GM19240 (cell line): ENCODE results near the gene GAGE12D.
"Not testable (repeated sequence)": the region's sequence is repeated elsewhere in the genome, so short reads cannot be mapped to it uniquely, and the experiment has no call there.

Experiments
- DNase-seq: peaks from one replicate; pipeline ENCODE4 v3.0.0; 2011; ENCODE audit warnings: low spot score; ENCODE audit not compliant: insufficient read length

GAGE12D gene, protein sequence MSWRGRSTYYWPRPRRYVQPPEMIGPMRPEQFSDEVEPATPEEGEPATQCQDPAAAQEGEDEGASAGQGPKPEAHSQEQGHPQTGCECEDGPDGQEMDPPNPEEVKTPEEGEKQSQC

DNA sequence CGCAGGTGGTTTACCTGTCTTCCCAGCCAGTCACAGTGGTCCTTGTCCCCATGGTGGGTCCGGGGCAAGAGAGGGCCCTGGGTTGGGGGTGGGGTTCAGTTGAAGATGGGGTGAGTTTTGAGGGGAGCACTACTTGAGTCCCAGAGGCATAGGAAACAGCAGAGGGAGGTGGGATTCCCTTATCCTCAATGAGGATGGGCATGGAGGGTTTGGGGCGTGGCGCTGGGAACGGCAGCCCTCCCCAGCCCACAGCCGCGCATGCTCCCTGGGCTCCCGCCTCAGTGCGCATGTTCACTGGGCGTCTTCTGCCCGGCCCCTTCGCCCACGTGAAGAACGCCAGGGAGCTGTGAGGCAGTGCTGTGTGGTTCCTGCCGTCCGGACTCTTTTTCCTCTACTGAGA is at the start of gene GAGE12D:
GAGE12D (plus strand) TSS at position 301 of the 400 bp plus-strand sequence. CDS start 1,155 bp downstream, outside the sequence.
- not testable (repeated sequence) for DNase-seq

DNA sequence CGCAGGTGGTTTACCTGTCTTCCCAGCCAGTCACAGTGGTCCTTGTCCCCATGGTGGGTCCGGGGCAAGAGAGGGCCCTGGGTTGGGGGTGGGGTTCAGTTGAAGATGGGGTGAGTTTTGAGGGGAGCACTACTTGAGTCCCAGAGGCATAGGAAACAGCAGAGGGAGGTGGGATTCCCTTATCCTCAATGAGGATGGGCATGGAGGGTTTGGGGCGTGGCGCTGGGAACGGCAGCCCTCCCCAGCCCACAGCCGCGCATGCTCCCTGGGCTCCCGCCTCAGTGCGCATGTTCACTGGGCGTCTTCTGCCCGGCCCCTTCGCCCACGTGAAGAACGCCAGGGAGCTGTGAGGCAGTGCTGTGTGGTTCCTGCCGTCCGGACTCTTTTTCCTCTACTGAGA is 9.7 kb upstream of the GAGE12D start, which contains the start of gene GAGE12C:
GAGE12C (plus strand) TSS at position 301 of the 400 bp plus-strand sequence. CDS start 1,155 bp downstream, outside the sequence.
- DNase-seq, result not testable (repeated sequence)

- not testable (repeated sequence) for DNase-seq
Measured at GRCh38 chrX:49550989-49551388, 9.5 kb downstream of the GAGE12D start, which contains the start of gene GAGE12E. TSS of gene GAGE12E (plus strand) at chrX:49551289. CDS start at chrX:49552444, 1,155 bp downstream.

DNA sequence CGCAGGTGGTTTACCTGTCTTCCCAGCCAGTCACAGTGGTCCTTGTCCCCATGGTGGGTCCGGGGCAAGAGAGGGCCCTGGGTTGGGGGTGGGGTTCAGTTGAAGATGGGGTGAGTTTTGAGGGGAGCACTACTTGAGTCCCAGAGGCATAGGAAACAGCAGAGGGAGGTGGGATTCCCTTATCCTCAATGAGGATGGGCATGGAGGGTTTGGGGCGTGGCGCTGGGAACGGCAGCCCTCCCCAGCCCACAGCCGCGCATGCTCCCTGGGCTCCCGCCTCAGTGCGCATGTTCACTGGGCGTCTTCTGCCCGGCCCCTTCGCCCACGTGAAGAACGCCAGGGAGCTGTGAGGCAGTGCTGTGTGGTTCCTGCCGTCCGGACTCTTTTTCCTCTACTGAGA is 19.0 kb downstream of the GAGE12D start, which contains the start of gene GAGE12F:
GAGE12F (plus strand) TSS at position 301 of the 400 bp plus-strand sequence. CDS start 1,155 bp downstream, outside the sequence.
- DNase-seq, result not testable (repeated sequence)

GRCh38 chrX:49568728-49569127 is 27.2 kb downstream of the GAGE12D start:
- DNase-seq, result not testable (repeated sequence)

DNA sequence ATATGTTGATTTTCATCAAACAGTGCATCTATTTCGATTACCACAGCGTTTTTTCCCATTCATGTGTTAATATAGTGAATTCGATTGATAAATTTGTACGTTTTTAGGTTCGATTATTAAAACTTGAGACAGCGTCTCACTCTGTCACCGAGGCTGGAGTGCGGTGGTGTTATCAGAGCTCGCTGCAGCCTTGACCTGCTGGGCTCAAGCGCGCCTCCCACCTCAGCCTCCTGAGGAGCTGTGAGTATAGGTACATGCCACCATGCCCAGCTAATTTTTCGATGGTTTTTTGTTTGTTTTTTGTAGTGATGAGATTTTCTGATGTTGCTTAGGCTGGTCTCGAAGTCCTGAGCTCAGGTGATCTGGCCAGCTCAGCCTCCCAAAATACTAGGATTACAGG is 27.6 kb downstream of the GAGE12D start:
- DNase-seq, result not testable (repeated sequence)

- DNase-seq, result not testable (repeated sequence)
Measured at GRCh38 chrX:49570100-49570499, 28.6 kb downstream of the GAGE12D start, which contains the start of gene GAGE12G. TSS of gene GAGE12G (plus strand) at chrX:49570400. CDS start at chrX:49571555, 1,155 bp downstream.

DNA sequence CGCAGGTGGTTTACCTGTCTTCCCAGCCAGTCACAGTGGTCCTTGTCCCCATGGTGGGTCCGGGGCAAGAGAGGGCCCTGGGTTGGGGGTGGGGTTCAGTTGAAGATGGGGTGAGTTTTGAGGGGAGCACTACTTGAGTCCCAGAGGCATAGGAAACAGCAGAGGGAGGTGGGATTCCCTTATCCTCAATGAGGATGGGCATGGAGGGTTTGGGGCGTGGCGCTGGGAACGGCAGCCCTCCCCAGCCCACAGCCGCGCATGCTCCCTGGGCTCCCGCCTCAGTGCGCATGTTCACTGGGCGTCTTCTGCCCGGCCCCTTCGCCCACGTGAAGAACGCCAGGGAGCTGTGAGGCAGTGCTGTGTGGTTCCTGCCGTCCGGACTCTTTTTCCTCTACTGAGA is 38.1 kb downstream of the GAGE12D start, which contains the start of gene GAGE12H:
GAGE12H (plus strand) TSS at position 301 of the 400 bp plus-strand sequence. CDS start 1,155 bp downstream, outside the sequence.
- DNase-seq, result not testable (repeated sequence)

DNA sequence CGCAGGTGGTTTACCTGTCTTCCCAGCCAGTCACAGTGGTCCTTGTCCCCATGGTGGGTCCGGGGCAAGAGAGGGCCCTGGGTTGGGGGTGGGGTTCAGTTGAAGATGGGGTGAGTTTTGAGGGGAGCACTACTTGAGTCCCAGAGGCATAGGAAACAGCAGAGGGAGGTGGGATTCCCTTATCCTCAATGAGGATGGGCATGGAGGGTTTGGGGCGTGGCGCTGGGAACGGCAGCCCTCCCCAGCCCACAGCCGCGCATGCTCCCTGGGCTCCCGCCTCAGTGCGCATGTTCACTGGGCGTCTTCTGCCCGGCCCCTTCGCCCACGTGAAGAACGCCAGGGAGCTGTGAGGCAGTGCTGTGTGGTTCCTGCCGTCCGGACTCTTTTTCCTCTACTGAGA is 47.7 kb downstream of the GAGE12D start, which contains the start of gene GAGE2A:
GAGE2A (plus strand) TSS at position 301 of the 400 bp plus-strand sequence. CDS start 1,155 bp downstream, outside the sequence.
- not testable (repeated sequence) for DNase-seq

DNA sequence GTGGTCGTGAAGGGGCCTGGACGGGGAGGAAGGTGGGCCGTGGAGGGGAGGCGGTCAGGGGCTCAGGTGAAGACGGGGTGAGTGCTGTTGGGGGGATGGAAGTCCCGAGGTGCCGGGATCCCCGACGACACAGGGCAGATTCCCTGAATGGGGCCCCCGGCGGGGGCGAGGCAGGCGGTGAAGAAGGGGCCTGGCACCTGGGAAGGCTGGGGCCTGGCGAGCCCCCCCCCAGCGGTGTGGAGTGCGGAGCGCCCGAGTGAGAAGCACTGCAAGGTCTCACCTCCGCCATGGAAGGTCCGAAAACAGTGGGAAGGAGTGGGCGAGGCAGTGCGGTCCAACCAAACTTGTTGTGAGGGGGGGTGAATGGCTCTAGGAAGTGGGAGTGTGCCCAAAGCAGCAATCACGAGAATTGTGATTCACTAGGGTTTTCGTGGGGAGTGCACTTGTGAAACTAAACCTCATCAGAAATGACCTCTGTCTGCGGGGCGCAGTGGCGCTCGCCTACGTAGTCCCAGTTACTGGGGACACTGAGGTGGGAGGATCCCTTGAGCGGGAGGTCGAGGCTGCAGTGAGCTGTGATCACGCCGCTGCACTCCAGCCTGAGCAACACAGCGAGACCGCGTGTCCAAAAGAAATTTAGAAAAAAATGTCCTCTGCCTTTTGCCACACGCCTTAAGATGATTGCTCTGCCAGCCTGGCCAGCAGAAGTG is 48.4 kb downstream of the GAGE12D start:
- DNase-seq, result not testable (repeated sequence)

GRCh38 chrX:49590488-49590887 is 49.0 kb downstream of the GAGE12D start:
- not testable (repeated sequence) for DNase-seq
